ENCODE results near the gene CA12.

CA12 gene

GRCh38 chr15:63384906-63385305 lies 3.3 kb upstream of the CA12 start:
- TF ChIP-seq CTCF (IDR thresholded peaks at IDR 0.05; ENCODE audit: low read depth, low read length) = no peak
- Histone ChIP-seq H3K27me3 (peaks cover 41% of the 10 kb centered on the region), H3K4me3 (ENCODE audit: low read depth, low read length) (no peak overlapping the region)

GRCh38 chr15:63382966-63383710 lies 1.5 kb upstream of the CA12 start:
- no peaks in the 10 kb centered on the region for H3K9me3 ChIP-seq
- no peak for DNase-seq

More at GRCh38 chr15:63384906-63385305, 3.3 kb upstream of the CA12 start:
- Histone ChIP-seq H3K4me1 (peaks cover 13% of the 10 kb centered on the region), H3K9me3 (no peaks in the 10 kb centered on the region), H3K36me3 (no peaks in the 10 kb centered on the region)
- no peak for DNase-seq

GRCh38 chr15:63380808-63381282 lies 801 bp downstream of the CA12 start:
- peak overlapping the region; percentile 58 for H3K4me3 ChIP-seq (ENCODE audit: low read depth, low read length)

More at GRCh38 chr15:63382966-63383710, 1.5 kb upstream of the CA12 start:
- no peak overlapping the region for H3K4me3 ChIP-seq (ENCODE audit: low read depth, low read length)
- no peaks in the 10 kb centered on the region for H3K36me3 ChIP-seq
- peaks cover 13% of the 10 kb centered on the region for H3K4me1 ChIP-seq
- no peak for TF ChIP-seq CTCF (IDR thresholded peaks at IDR 0.05; ENCODE audit: low read depth, low read length)
- peaks cover 48% of the 10 kb centered on the region for H3K27me3 ChIP-seq

GRCh38 chr15:63380151-63380807 lies 1.4 kb downstream of the CA12 start:
- Histone ChIP-seq H3K4me3 (ENCODE audit: low read depth, low read length) (peak overlapping the region; percentile 58), H3K36me3 (no peaks in the 10 kb centered on the region), H3K9me3 (no peaks in the 10 kb centered on the region), H3K4me1 (peaks cover 13% of the 10 kb centered on the region), H3K27me3 (peaks cover 65% of the 10 kb centered on the region)
- 0 out of 2 replicates have a peak, but pooled peaks have one; percentile 2 for TF ChIP-seq CTCF (IDR thresholded peaks at IDR 0.05; ENCODE audit: low read depth, low read length)
- peak; percentile 21 for DNase-seq

More at GRCh38 chr15:63380808-63381282, 801 bp downstream of the CA12 start:
- no peak for TF ChIP-seq CTCF (IDR thresholded peaks at IDR 0.05; ENCODE audit: low read depth, low read length)
- peaks cover 13% of the 10 kb centered on the region for H3K4me1 ChIP-seq
- H3K9me3 ChIP-seq = no peaks in the 10 kb centered on the region
- H3K27me3 ChIP-seq = peaks cover 65% of the 10 kb centered on the region
- no peaks in the 10 kb centered on the region for H3K36me3 ChIP-seq
- no peak for DNase-seq

- no peak for TF ChIP-seq CTCF (IDR thresholded peaks at IDR 0.05; ENCODE audit: low read depth, low read length)
- H3K27me3 ChIP-seq = peaks cover 64% of the 10 kb centered on the region
- H3K36me3 ChIP-seq = no peaks in the 10 kb centered on the region
- no peak for DNase-seq
- H3K9me3 ChIP-seq = no peaks in the 10 kb centered on the region
- peaks cover 13% of the 10 kb centered on the region for H3K4me1 ChIP-seq
- no peak overlapping the region for H3K4me3 ChIP-seq (ENCODE audit: low read depth, low read length)
These were observed 2.0 kb downstream of the CA12 start for GRCh38 chr15:63379492-63380150.
